ENCODE data around the gene PCDHB9. TPM values are rescaled to one million over a fixed set of nuclear protein-coding genes. Genes with fewer than 3 reads are reported as not detected.
"Not testable (repeated sequence)": the region's sequence is repeated elsewhere in the genome, so short reads cannot be mapped to it uniquely, and the experiment has no call there.

PCDHB9 gene
- polyA plus RNA-seq, 2 donors = 0.16 to 0.18 TPM

GRCh38 chr5:141157901-141158300, 29.1 kb upstream of the PCDHB9 start:
- not testable (repeated sequence) for H3K4me3 ChIP-seq (ENCODE audit: low read depth in 1 of 2, low read length in 2 of 2); H3K36me3 ChIP-seq (ENCODE audit: control insufficient read depth in 2 of 2, insufficient read depth in 2 of 2, low read length in 1 of 2); H3K4me1 ChIP-seq (ENCODE audit: control insufficient read depth in 2 of 2, insufficient read depth in 2 of 2, low read length in 1 of 2); H3K27ac ChIP-seq (ENCODE audit: low read depth in 2 of 2, low read length in 1 of 2); H3K27me3 ChIP-seq (ENCODE audit: control insufficient read depth in 1 of 2, insufficient read depth in 2 of 2, low read length in 2 of 2)
- 40 to 46% methylated on average over 14 to 22 of the region's 28 CpGs for WGBS, 2 donors
- H3K9me3 ChIP-seq (ENCODE audit: control insufficient read depth in 2 of 2, insufficient read depth in 1 of 2, low read depth in 1 of 2, low read length in 1 of 2) = peaks cover 9 to 12% of the 10 kb centered on the region in 2 donors

- Histone ChIP-seq H3K36me3 (ENCODE audit: control insufficient read depth in 2 of 2, insufficient read depth in 2 of 2, low read length in 1 of 2) (no peaks in the 10 kb centered on the region), H3K4me1 (ENCODE audit: control insufficient read depth in 2 of 2, insufficient read depth in 2 of 2, low read length in 1 of 2) (no peaks in the 10 kb centered on the region), H3K27me3 (ENCODE audit: control insufficient read depth in 1 of 2, insufficient read depth in 2 of 2, low read length in 2 of 2) (no peaks in the 10 kb centered on the region), H3K9me3 (ENCODE audit: control insufficient read depth in 2 of 2, insufficient read depth in 1 of 2, low read depth in 1 of 2, low read length in 1 of 2) (peaks cover 11 to 17% of the 10 kb centered on the region in 2 donors), H3K27ac (ENCODE audit: low read depth in 2 of 2, low read length in 1 of 2) (no peak within 1 kb of the TSS), H3K4me3 (ENCODE audit: low read depth in 1 of 2, low read length in 2 of 2) (no peak within 1 kb of the TSS)
- 28 to 35% methylated on average over 20 of the region's 20 CpGs for WGBS, 2 donors
These were observed 14.4 kb upstream of the PCDHB9 start, which contains the start of gene PCDHB7 for GRCh38 chr5:141172381-141173204. PCDHB7 (plus strand) TSS chr5:141172644; CDS start chr5:141172836, 192 bp downstream.

DNA sequence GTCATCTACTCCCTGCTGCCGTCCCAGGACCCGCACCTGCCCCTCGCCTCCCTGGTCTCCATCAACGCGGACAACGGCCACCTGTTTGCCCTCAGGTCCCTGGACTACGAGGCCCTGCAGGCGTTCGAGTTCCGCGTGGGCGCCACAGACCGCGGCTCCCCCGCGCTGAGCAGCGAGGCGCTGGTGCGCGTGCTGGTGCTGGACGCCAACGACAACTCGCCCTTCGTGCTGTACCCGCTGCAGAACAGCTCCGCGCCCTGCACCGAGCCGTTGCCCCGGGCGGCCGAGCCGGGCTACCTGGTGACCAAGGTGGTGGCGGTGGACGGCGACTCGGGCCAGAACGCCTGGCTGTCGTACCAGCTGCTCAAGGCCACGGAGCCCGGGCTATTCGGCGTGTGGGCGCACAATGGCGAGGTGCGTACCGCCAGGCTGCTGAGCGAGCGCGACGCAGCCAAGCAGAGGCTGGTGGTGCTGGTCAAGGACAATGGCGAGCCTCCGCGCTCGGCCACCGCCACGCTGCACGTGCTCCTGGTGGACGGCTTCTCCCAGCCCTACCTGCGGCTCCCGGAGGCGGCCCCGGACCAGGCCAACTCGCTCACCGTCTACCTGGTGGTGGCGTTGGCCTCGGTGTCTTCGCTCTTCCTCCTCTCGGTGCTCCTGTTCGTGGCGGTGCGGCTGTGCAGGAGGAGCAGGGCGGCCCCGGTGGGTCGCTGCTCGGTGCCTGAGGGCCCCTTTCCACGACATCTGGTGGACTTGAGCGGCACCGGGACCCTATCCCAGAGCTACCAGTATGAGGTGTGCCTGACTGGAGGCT, 12.5 kb upstream of the PCDHB9 start:
- not testable (repeated sequence) for H3K36me3 ChIP-seq (ENCODE audit: control insufficient read depth in 2 of 2, insufficient read depth in 2 of 2, low read length in 1 of 2); H3K4me1 ChIP-seq (ENCODE audit: control insufficient read depth in 2 of 2, insufficient read depth in 2 of 2, low read length in 1 of 2); H3K27ac ChIP-seq (ENCODE audit: low read depth in 2 of 2, low read length in 1 of 2); H3K4me3 ChIP-seq (ENCODE audit: low read depth in 1 of 2, low read length in 2 of 2); H3K27me3 ChIP-seq (ENCODE audit: control insufficient read depth in 1 of 2, insufficient read depth in 2 of 2, low read length in 2 of 2)
- peaks cover 11 to 20% of the 10 kb centered on the region in 2 donors for H3K9me3 ChIP-seq (ENCODE audit: control insufficient read depth in 2 of 2, insufficient read depth in 1 of 2, low read depth in 1 of 2, low read length in 1 of 2)
- 46 to 54% methylated on average over 67 to 79 of the region's 79 CpGs for WGBS, 2 donors

GRCh38 chr5:141175933-141176332, 11.0 kb upstream of the PCDHB9 start:
- no peaks in the 10 kb centered on the region for H3K36me3 ChIP-seq (ENCODE audit: control insufficient read depth in 2 of 2, insufficient read depth in 2 of 2, low read length in 1 of 2)
- H3K4me3 ChIP-seq (ENCODE audit: low read depth in 1 of 2, low read length in 2 of 2) = no peak overlapping the region
- peaks cover 13 to 24% of the 10 kb centered on the region in 2 donors for H3K9me3 ChIP-seq (ENCODE audit: control insufficient read depth in 2 of 2, insufficient read depth in 1 of 2, low read depth in 1 of 2, low read length in 1 of 2)
- H3K27ac ChIP-seq (ENCODE audit: low read depth in 2 of 2, low read length in 1 of 2) = no peak overlapping the region
- H3K4me1 ChIP-seq (ENCODE audit: control insufficient read depth in 2 of 2, insufficient read depth in 2 of 2, low read length in 1 of 2) = no peaks in the 10 kb centered on the region
- WGBS, 2 donors = 47 to 62% methylated on average over 1 of the region's 1 CpG
- no peaks in the 10 kb centered on the region for H3K27me3 ChIP-seq (ENCODE audit: control insufficient read depth in 1 of 2, insufficient read depth in 2 of 2, low read length in 2 of 2)

- not testable (repeated sequence) for H3K4me3 ChIP-seq (ENCODE audit: low read depth in 1 of 2, low read length in 2 of 2)
These were observed 9.3 kb upstream of the PCDHB9 start, which contains the start of gene PCDHB8 for GRCh38 chr5:141177577-141178191. PCDHB8 (plus strand) TSS chr5:141177790; CDS start chr5:141178035, 245 bp downstream.

GRCh38 chr5:141179371-141179770, 7.6 kb upstream of the PCDHB9 start:
- H3K4me3 ChIP-seq (ENCODE audit: low read depth in 1 of 2, low read length in 2 of 2); H3K27ac ChIP-seq (ENCODE audit: low read depth in 2 of 2, low read length in 1 of 2); H3K36me3 ChIP-seq (ENCODE audit: control insufficient read depth in 2 of 2, insufficient read depth in 2 of 2, low read length in 1 of 2); H3K27me3 ChIP-seq (ENCODE audit: control insufficient read depth in 1 of 2, insufficient read depth in 2 of 2, low read length in 2 of 2); H3K4me1 ChIP-seq (ENCODE audit: control insufficient read depth in 2 of 2, insufficient read depth in 2 of 2, low read length in 1 of 2): not testable (repeated sequence)
- WGBS, 2 donors = 45 to 50% methylated on average over 27 to 35 of the region's 39 CpGs
- H3K9me3 ChIP-seq (ENCODE audit: control insufficient read depth in 2 of 2, insufficient read depth in 1 of 2, low read depth in 1 of 2, low read length in 1 of 2) = peaks cover 8 to 26% of the 10 kb centered on the region in 2 donors

More at GRCh38 chr5:141177577-141178191, 9.3 kb upstream of the PCDHB9 start, which contains the start of gene PCDHB8:
- not testable (repeated sequence) for H3K4me1 ChIP-seq (ENCODE audit: control insufficient read depth in 2 of 2, insufficient read depth in 2 of 2, low read length in 1 of 2); H3K27me3 ChIP-seq (ENCODE audit: control insufficient read depth in 1 of 2, insufficient read depth in 2 of 2, low read length in 2 of 2); H3K27ac ChIP-seq (ENCODE audit: low read depth in 2 of 2, low read length in 1 of 2); H3K36me3 ChIP-seq (ENCODE audit: control insufficient read depth in 2 of 2, insufficient read depth in 2 of 2, low read length in 1 of 2)
- WGBS, 2 donors = 28 to 31% methylated on average over 14 to 16 of the region's 18 CpGs
- peaks cover 15 to 30% of the 10 kb centered on the region in 2 donors for H3K9me3 ChIP-seq (ENCODE audit: control insufficient read depth in 2 of 2, insufficient read depth in 1 of 2, low read depth in 1 of 2, low read length in 1 of 2)

- not testable (repeated sequence) for H3K27ac ChIP-seq (ENCODE audit: low read depth in 2 of 2, low read length in 1 of 2); H3K4me3 ChIP-seq (ENCODE audit: low read depth in 1 of 2, low read length in 2 of 2); H3K36me3 ChIP-seq (ENCODE audit: control insufficient read depth in 2 of 2, insufficient read depth in 2 of 2, low read length in 1 of 2); H3K27me3 ChIP-seq (ENCODE audit: control insufficient read depth in 1 of 2, insufficient read depth in 2 of 2, low read length in 2 of 2); H3K4me1 ChIP-seq (ENCODE audit: control insufficient read depth in 2 of 2, insufficient read depth in 2 of 2, low read length in 1 of 2)
- peaks cover 4 to 24% of the 10 kb centered on the region in 2 donors for H3K9me3 ChIP-seq (ENCODE audit: control insufficient read depth in 2 of 2, insufficient read depth in 1 of 2, low read depth in 1 of 2, low read length in 1 of 2)
- 40 to 41% methylated on average over 20 to 32 of the region's 32 CpGs for WGBS, 2 donors
These were observed 7.1 kb upstream of the PCDHB9 start for GRCh38 chr5:141179876-141180275.

DNA sequence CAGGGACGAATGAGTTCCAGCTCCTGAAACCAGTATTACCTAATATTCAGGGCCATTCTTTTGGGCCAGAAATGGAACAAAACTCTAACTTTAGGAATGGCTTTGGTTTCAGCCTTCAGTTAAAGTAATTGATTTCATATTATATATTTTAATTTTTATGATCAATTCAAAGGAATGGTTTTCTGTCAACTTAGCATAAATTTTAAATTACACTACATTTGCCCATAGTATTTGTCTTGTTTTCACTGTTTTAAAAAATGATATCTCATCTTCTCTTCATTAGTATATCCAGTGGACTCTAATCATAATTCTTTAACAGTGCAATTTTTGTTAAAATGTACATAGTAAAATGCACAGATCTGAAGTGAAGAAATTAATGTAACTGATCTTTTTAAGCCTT, 6.6 kb upstream of the PCDHB9 start:
- no peaks in the 10 kb centered on the region for H3K27me3 ChIP-seq (ENCODE audit: control insufficient read depth in 1 of 2, insufficient read depth in 2 of 2, low read length in 2 of 2)
- no peaks in the 10 kb centered on the region for H3K4me1 ChIP-seq (ENCODE audit: control insufficient read depth in 2 of 2, insufficient read depth in 2 of 2, low read length in 1 of 2)
- H3K9me3 ChIP-seq (ENCODE audit: control insufficient read depth in 2 of 2, insufficient read depth in 1 of 2, low read depth in 1 of 2, low read length in 1 of 2) = peaks cover 4 to 23% of the 10 kb centered on the region in 2 donors
- WGBS, 2 donors = 44 to 57% methylated on average over 1 of the region's 1 CpG
- no peaks in the 10 kb centered on the region for H3K36me3 ChIP-seq (ENCODE audit: control insufficient read depth in 2 of 2, insufficient read depth in 2 of 2, low read length in 1 of 2)
- H3K4me3 ChIP-seq (ENCODE audit: low read depth in 1 of 2, low read length in 2 of 2) = no peak overlapping the region
- no peak overlapping the region for H3K27ac ChIP-seq (ENCODE audit: low read depth in 2 of 2, low read length in 1 of 2)

DNA sequence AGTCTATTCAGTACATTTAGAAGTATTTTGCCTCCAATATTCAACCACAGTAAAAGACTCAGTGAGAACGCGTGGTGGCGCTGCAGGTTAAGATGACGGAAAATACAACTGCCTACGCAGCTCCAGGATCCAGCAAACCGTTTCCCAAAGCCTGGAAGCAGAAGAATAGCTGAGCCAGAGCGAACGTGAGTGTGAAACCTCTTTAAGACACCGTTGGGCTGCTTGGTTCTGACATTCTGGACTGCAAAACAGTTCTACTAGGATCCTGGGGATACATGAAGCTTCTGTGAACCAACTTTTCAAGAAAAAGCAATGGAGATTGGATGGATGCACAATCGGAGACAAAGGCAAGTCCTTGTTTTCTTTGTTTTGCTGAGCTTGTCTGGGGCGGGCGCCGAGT, 4.7 kb upstream of the PCDHB9 start, which contains the start of gene PCDHB16:
Gene PCDHB16, plus strand, starts transcription at position 140 of the 400 bp plus-strand sequence. Its CDS starts 173 bp downstream, at position 313.
- no peak within 1 kb of the TSS for H3K27ac ChIP-seq (ENCODE audit: low read depth in 2 of 2, low read length in 1 of 2)
- H3K27me3 ChIP-seq (ENCODE audit: control insufficient read depth in 1 of 2, insufficient read depth in 2 of 2, low read length in 2 of 2) = no peaks in the 10 kb centered on the region
- no peaks in the 10 kb centered on the region for H3K36me3 ChIP-seq (ENCODE audit: control insufficient read depth in 2 of 2, insufficient read depth in 2 of 2, low read length in 1 of 2)
- peak within 1 kb of the TSS in 1 of 2 donors; percentile 27 for H3K4me3 ChIP-seq (ENCODE audit: low read depth in 1 of 2, low read length in 2 of 2)
- peaks cover 4 to 23% of the 10 kb centered on the region in 2 donors for H3K9me3 ChIP-seq (ENCODE audit: control insufficient read depth in 2 of 2, insufficient read depth in 1 of 2, low read depth in 1 of 2, low read length in 1 of 2)
- WGBS, 2 donors = 17 to 18% methylated on average over 13 of the region's 13 CpGs
- H3K4me1 ChIP-seq (ENCODE audit: control insufficient read depth in 2 of 2, insufficient read depth in 2 of 2, low read length in 1 of 2) = no peaks in the 10 kb centered on the region

Measured in esophagus (tissue), 2 donors.